Gastrocnemius medialis (tissue), 4 donors: ENCODE results near the gene ZNF511. TPM values are rescaled to one million over a fixed set of nuclear protein-coding genes. Genes with fewer than 3 reads are reported as not detected.

ENCODE experiments used
- ATAC-seq, 2 donors: fragments of 150-250 bp; one replicate each; pipeline ENCODE4 v1.9.1; 2016
- DNase-seq, 2 donors: peaks; one replicate each; pipeline ENCODE4 v3.0.0-alpha.2; 2019
- H3K27ac ChIP-seq, 4 donors: fragments of 200-600 bp; sonication (generic); 1 replicate in 1 of 4; 2 replicates in 3 of 4; pipeline ENCODE4 v1.5.1; 2016 to 2018; ENCODE audit warnings: mild to moderate bottlenecking in 2 of 4, moderate library complexity in 1 of 4
- H3K27me3 ChIP-seq, 3 donors: fragments of 200-600 bp; sonication (generic) in 2 of 3; 1 replicate in 1 of 3; 2 replicates in 2 of 3; pipeline versions ENCODE4 v1.5.1 to v1.6.0; 2016 to 2019; ENCODE audit warnings: mild to moderate bottlenecking in 1 of 3, moderate library complexity in 1 of 3
- H3K36me3 ChIP-seq, 2 donors: fragments of 200-600 bp; sonication (generic) in 1 of 2; one replicate each; pipeline ENCODE4 v1.5.1; 2017 to 2018
- H3K4me1 ChIP-seq, 2 donors: fragments of 200-600 bp; sonication (generic) in 1 of 2; one replicate each; pipeline ENCODE4 v1.5.1; 2016 to 2017; ENCODE audit warnings: mild to moderate bottlenecking in 2 of 2
- H3K4me3 ChIP-seq, 4 donors: fragments of 200-600 bp; sonication (generic) in 3 of 4; 1 replicate in 1 of 4; 2 replicates in 3 of 4; pipeline ENCODE4 v1.5.1; 2016 to 2019; ENCODE audit warnings: mild to moderate bottlenecking in 2 of 4
- H3K9me3 ChIP-seq, 3 donors: fragments of 200-600 bp; sonication (generic) in 2 of 3; 1 replicate in 1 of 3; 2 replicates in 2 of 3; pipeline ENCODE4 v1.5.1; 2016 to 2019
- CTCF ChIP-seq, 5 experiments: fragments of 450-650 bp in 3 of 5; fragments of 200-600 bp in 2 of 5; sonication (generic) in 2 of 5; IDR thresholded peaks in 4 of 5; conservative IDR thresholded peaks in 1 of 5; 1 replicate in 4 of 5; 2 replicates in 1 of 5; pipeline ENCODE4 v1.5.1; 2016 to 2019; ENCODE audit warnings: antibody characterized with exemption in 5 of 5, mild to moderate bottlenecking in 3 of 5, moderate library complexity in 3 of 5
- POLR2A ChIP-seq, 2 donors: fragments of 450-650 bp; IDR thresholded peaks; one replicate each; pipeline ENCODE4 v1.6.1; 2017; ENCODE audit warnings: antibody characterized with exemption in 2 of 2, mild to moderate bottlenecking in 2 of 2, moderate library complexity in 2 of 2
- in situ Hi-C, 4 donors: fragments of 200-750 bp; cut with MboI; loops; one replicate each; pipeline versions ENCODE4 v1.15.0 to v1.8.0; 2017; ENCODE audit warnings: low sequenced_read_pairs in 4 of 4
- intact Hi-C: fragments of 100-400 bp; cut with DNase I; formaldehyde crosslinking; loops from one replicate; pipeline ENCODE4 v1.15.1; 2023; ENCODE audit warnings: low total_unique reads
- total RNA-seq, 4 donors: library from RNA; depleted of rRNA; stranded (reverse); fragments of >200 nt; gene quantifications; one replicate each; pipeline versions ENCODE4 v1.1.0 to v1.2.3, GENCODE V29; 2016

The ZNF511 gene
- total RNA-seq, 4 donors from 2014 or later = 25.0 to 49.5 (median 41.9) TPM

- H3K4me1 ChIP-seq = no peaks in the 10 kb centered on the region
- ATAC-seq (no peak), DNase-seq (no peak)
- in situ Hi-C loops (no loop called here), intact Hi-C loops (no loop called here)
- TF ChIP-seq CTCF (IDR thresholded peaks at IDR 0.05 in 4 of 5, conservative IDR thresholded peaks at IDR 0.05 in 1 of 5) (no peak), POLR2A (IDR thresholded peaks at IDR 0.05) (no peak)
- H3K27ac ChIP-seq = no peak overlapping the region
- no peaks in the 10 kb centered on the region for H3K9me3 ChIP-seq
- H3K4me3 ChIP-seq = no peak overlapping the region
- H3K36me3 ChIP-seq = no peaks in the 10 kb centered on the region
- H3K27me3 ChIP-seq = peaks cover 26 to 46% (median 39%) of the 10 kb centered on the region in 3 donors
These were observed 37.7 kb downstream of the ZNF511 start for GRCh38 chr10:133346413-133346812.

GRCh38 chr10:133347710-133348517 lies 39.2 kb downstream of the ZNF511 start:
- in situ Hi-C loops (no loop called here), intact Hi-C loops (no loop called here)
- H3K4me3 ChIP-seq = no peak overlapping the region
- ATAC-seq = no peak
- no peaks in the 10 kb centered on the region for H3K9me3 ChIP-seq
- TF ChIP-seq POLR2A (IDR thresholded peaks at IDR 0.05) (no peak), CTCF (IDR thresholded peaks at IDR 0.05 in 4 of 5, conservative IDR thresholded peaks at IDR 0.05 in 1 of 5) (no peak)
- DNase-seq = no peak
- no peaks in the 10 kb centered on the region for H3K36me3 ChIP-seq
- H3K4me1 ChIP-seq = no peaks in the 10 kb centered on the region
- H3K27me3 ChIP-seq = peaks cover 15 to 32% (median 25%) of the 10 kb centered on the region in 3 donors
- no peak overlapping the region for H3K27ac ChIP-seq

GRCh38 chr10:133349160-133349568 lies 40.5 kb downstream of the ZNF511 start:
- DNase-seq = no peak
- no peak for TF ChIP-seq CTCF (IDR thresholded peaks at IDR 0.05 in 4 of 5, conservative IDR thresholded peaks at IDR 0.05 in 1 of 5)
- no peak for TF ChIP-seq POLR2A (IDR thresholded peaks at IDR 0.05)
- Histone ChIP-seq H3K27ac (no peak overlapping the region), H3K9me3 (no peaks in the 10 kb centered on the region), H3K4me3 (no peak overlapping the region), H3K4me1 (no peaks in the 10 kb centered on the region), H3K27me3 (peaks cover 8 to 25% (median 19%) of the 10 kb centered on the region in 3 donors), H3K36me3 (no peaks in the 10 kb centered on the region)
- intact Hi-C loops (no loop called here), in situ Hi-C loops (no loop called here)
- no peak for ATAC-seq

- intact Hi-C loops = no loop called here
- Histone ChIP-seq H3K36me3 (no peaks in the 10 kb centered on the region), H3K27ac (no peak overlapping the region), H3K4me3 (no peak overlapping the region), H3K27me3 (peaks cover 7 to 22% (median 15%) of the 10 kb centered on the region in 3 donors), H3K4me1 (no peaks in the 10 kb centered on the region), H3K9me3 (no peaks in the 10 kb centered on the region)
- in situ Hi-C loops = no loop called here
- ATAC-seq = no peak
- TF ChIP-seq POLR2A (IDR thresholded peaks at IDR 0.05) = no peak
- no peak for DNase-seq
These were observed 40.9 kb downstream of the ZNF511 start for GRCh38 chr10:133349577-133350011.

GRCh38 chr10:133350283-133350949 lies 41.7 kb downstream of the ZNF511 start:
- TF ChIP-seq CTCF (IDR thresholded peaks at IDR 0.05 in 4 of 5, conservative IDR thresholded peaks at IDR 0.05 in 1 of 5) (no peak), POLR2A (IDR thresholded peaks at IDR 0.05) (no peak)
- in situ Hi-C loops = no loop called here
- Histone ChIP-seq H3K27me3 (peaks cover 4 to 26% (median 14%) of the 10 kb centered on the region in 3 donors), H3K4me3 (no peak overlapping the region), H3K4me1 (no peaks in the 10 kb centered on the region), H3K27ac (no peak overlapping the region), H3K36me3 (no peaks in the 10 kb centered on the region), H3K9me3 (no peaks in the 10 kb centered on the region)
- DNase-seq (no peak), ATAC-seq (no peak)
- intact Hi-C loops = no loop called here
